Stimulated activated CD4-positive, alpha-beta T cell treated with anti-CD3 and anti-CD28 coated beads, Interleukin-1b, Interleukin-23, amount 100 ng/mL, for 24 hours (primary cell): ENCODE results near the gene OTUD6A.
"Not testable (repeated sequence)": the region's sequence is repeated elsewhere in the genome, so short reads cannot be mapped to it uniquely, and the experiment has no call there.

Experiments used
- DNase-seq, 4 experiments: peaks; one replicate each; pipeline ENCODE4 v3.0.0-alpha.2; 2020; ENCODE audit warnings: low read depth in 4 of 4, low spot score in 1 of 4

Gene OTUD6A

GRCh38 chrX:70044541-70045245 lies 17.6 kb upstream of the OTUD6A start:
- DNase-seq = no peak

- DNase-seq = no peak
These were observed 15.3 kb upstream of the OTUD6A start for GRCh38 chrX:70046978-70047377.

- no peak for DNase-seq
These were observed 12.9 kb upstream of the OTUD6A start for GRCh38 chrX:70049406-70049805.

GRCh38 chrX:70049925-70050324 lies 12.3 kb upstream of the OTUD6A start, which contains the start of gene AWAT2:
AWAT2 (minus strand) TSS chrX:70049938; CDS start chrX:70049932, 6 bp downstream.
- no peak for DNase-seq

- no peak for DNase-seq
These were observed 9.2 kb upstream of the OTUD6A start for GRCh38 chrX:70052895-70053615.

GRCh38 chrX:70054391-70054790 lies 7.9 kb upstream of the OTUD6A start:
- no peak for DNase-seq

GRCh38 chrX:70062961-70063550 lies 799 bp downstream of the OTUD6A start:
- DNase-seq = no peak

- DNase-seq = no peak
These were observed 4.4 kb downstream of the OTUD6A start for GRCh38 chrX:70066646-70067045.

GRCh38 chrX:70079297-70079696 lies 17.0 kb downstream of the OTUD6A start:
- DNase-seq = no peak

- DNase-seq = no peak
These were observed 17.6 kb downstream of the OTUD6A start for GRCh38 chrX:70079870-70080269.

GRCh38 chrX:70082723-70083122 lies 20.5 kb downstream of the OTUD6A start:
- DNase-seq = no peak

- no peak for DNase-seq
These were observed 22.5 kb downstream of the OTUD6A start for GRCh38 chrX:70084592-70085240.

GRCh38 chrX:70087857-70088630 lies 25.8 kb downstream of the OTUD6A start:
- DNase-seq = no peak

- DNase-seq = no peak
These were observed 26.5 kb downstream of the OTUD6A start for GRCh38 chrX:70088751-70089150.

- no peak for DNase-seq
These were observed 27.5 kb downstream of the OTUD6A start for GRCh38 chrX:70089604-70090297.

GRCh38 chrX:70092247-70092646 lies 30.0 kb downstream of the OTUD6A start:
- no peak for DNase-seq

GRCh38 chrX:70096052-70096451 lies 33.8 kb downstream of the OTUD6A start:
- no peak for DNase-seq

- DNase-seq = no peak
These were observed 43.0 kb downstream of the OTUD6A start for GRCh38 chrX:70105229-70105628.

- not testable (repeated sequence) for DNase-seq
These were observed 49.3 kb downstream of the OTUD6A start for GRCh38 chrX:70111436-70112026.
